Left hindlimb (tissue), 1 donor: ENCODE data around the gene LRR1.
"Not testable (repeated sequence)": the region's sequence is repeated elsewhere in the genome, so short reads cannot be mapped to it uniquely, and the experiment has no call there.

Experiments used
- DNase-seq: peaks from one replicate; pipeline ENCODE4 v3.0.0-alpha.2; 2018

LRR1 gene

DNA sequence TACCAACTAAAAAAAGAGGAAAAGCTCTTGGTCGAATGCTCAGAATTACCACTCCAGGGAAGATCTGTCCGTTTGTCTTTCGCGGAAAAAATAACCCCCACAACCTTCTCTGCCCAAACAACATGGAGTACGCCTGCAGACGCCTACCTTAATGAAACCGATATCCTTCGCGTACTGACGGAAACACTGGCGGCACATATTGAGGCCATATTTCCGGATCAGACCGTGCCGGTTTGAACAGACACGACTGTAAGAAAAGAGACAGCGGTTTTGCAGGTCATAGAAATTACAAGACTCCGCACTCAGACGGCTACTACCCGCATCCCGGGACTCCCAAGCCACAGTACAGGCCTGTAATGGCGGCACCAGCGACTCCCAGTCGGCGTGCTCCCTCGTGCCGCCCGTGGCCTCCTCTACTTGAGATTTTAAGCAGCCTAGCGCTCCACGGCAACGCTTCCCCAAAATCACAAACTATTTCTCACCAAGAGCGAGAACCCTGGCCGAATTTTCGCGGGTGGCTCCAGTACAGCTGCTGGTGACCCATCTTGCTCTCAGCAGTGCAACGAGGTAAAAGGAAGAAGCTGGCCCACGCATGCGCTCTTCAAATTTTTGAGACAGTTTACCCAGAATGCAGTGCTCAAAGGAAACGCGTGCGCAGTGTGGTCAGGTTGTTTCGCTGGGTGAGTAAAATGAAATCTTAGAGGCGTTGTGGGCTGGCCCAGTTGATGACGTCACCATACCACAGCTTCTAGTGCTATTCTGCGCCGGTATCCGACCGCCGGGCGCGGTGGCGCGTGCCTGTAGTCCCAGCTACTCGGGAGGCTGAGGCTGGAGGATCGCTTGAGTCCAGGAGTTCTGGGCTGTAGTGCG is 12.7 kb upstream of the LRR1 start, which contains the start of gene RPS29:
Gene RPS29, minus strand, starts transcription at position 578 of the 870 bp plus-strand sequence. Its CDS starts 34 bp downstream, at position 544.
- peak; percentile 99 for DNase-seq

DNA sequence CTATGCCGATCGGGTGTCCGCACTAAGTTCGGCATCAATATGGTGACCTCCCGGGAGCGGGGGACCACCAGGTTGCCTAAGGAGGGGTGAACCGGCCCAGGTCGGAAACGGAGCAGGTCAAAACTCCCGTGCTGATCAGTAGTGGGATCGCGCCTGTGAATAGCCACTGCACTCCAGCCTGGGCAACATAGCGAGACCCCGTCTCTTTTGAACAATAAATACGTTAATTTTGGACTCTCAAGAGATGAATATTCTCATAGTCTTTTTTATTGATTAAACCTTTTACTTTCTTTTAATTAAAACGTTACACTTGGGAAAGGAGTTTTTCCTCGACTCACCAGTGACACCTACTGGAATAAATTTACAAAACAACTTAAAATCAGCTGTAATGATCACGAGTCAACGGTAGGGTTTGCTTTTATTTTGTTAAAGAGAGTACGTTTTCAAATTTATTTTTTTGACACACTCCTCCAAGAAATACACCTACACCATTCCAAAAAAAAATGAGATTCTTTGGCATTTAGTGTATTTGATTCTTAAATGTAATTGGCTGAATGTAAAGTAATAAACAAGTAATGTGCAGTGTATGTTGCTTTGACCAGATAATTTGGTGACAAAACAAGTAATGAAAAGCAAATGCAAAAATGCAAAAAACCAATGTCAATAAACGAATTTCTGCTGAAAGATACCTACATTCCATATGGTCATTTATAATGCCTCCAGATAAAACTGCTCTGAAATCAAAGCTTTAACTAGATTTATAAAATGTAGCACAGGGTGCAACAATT is 11.9 kb upstream of the LRR1 start:
- no peak for DNase-seq

DNA sequence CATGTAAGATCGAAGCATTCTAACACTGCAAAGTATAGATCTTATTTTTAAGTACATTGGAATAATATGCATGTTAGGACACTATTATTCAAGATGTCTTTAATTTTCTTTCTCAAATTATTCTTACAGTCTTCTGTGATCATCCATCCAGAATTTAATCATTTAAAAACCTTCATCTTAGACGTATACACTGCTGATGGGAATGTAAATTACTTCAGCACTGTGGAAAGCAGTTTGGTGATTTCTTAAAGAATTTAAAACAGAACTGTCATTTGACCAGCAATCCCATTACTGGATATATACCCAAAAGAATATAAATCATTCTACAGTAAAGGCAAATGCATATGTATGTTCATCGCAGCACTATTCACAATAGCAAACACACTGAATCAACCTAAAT is 9.4 kb upstream of the LRR1 start:
- DNase-seq, result no peak

DNA sequence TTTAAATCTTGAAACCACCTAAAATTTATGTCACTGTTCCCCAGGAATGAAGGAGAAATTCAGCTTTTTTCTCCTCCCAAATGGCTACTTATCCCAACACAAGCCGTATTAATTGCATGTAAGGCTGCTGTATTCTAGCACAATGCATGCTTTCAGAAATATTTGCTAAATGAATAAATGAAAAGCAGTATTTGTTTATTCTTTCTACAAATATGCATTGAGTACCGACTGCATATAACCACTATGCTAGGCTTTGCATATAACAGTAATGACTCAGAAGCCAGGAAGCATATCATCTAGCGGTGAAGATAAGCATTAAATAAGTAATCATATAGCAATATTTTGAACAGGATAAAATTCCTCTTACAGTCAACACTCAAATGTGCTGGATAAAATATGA is 5.7 kb upstream of the LRR1 start:
- DNase-seq, result no peak

DNA sequence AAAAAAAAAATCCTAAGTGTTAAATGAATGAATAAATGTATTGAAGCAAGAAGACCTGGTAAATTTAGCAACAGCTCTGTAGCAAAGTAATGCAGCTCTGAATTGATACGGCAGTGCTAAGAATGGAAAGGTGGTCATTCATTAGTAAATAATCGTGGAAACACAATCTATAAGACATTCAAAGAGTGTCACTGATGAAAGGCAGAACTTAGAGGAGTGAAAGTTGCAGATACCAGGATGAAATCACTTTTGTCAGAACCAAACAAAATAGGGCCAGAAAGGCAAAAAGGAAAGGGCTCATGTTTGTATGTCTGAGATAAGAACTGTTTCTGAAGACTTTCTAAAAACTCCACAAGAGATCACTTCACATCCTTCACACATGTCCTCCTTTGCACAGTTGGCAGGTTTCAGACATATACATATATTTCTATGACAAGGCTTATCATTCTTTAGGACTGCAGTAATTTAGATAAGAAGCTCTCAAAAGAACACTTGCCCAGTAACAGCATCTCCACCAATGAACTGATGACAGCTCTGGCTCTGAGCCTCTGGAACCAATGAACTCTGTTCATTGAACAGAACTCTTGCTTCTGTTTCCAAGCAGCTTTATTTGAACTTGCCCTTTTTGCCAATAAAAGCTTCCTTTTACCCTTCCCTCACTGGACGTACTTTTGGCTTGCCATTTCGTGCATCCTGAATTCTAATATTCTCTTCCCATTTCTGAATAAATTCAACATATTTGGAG is 4.2 kb upstream of the LRR1 start:
- DNase-seq, result no peak

DNA sequence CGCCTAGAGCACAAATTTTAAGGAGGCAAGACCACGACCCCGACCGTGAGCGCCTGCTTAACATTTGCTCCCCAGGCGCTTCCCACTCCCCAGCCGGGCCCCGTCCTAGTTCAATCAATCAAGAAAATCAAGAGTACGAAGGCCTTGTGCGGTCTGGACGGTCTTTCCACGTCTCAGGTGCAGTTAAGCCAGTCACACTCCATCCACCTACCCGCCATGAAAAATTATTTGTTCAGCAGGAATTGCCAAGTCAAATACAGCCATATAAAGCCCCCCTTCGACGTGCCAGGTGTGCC is 603 bp upstream of the LRR1 start:
- DNase-seq, result no peak

DNA sequence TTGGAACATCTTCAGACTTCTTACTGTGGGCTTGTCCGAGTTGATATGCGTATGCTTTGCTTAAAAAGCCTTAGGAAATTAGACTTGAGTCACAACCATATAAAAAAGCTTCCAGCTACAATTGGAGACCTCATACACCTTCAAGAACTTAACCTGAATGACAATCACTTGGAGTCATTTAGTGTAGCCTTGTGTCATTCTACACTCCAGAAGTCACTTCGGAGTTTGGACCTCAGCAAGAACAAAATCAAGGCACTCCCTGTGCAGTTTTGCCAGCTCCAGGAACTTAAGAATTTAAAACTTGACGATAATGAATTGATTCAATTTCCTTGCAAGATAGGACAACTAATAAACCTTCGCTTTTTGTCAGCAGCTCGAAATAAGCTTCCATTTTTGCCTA is 8.8 kb downstream of the LRR1 start:
- DNase-seq, result no peak

DNA sequence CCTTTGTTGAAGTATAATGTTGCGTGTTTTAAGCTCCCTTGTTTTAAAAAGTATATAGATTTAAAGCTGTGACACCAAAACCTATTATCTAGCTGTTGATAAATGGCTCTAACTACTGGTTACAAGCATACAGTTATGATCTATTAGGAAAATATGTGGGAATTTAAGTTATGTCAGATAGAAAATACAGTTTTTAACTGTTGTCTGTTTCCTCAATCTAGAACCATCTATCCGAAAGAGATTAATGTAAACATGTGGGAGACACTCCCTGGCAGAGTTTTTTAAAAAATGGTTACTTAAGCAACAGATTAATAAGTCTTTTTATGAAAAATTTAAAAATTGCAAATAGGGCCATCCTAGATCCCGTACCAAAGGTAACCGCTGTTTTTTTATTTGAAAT is 13.5 kb downstream of the LRR1 start:
- no peak for DNase-seq

DNA sequence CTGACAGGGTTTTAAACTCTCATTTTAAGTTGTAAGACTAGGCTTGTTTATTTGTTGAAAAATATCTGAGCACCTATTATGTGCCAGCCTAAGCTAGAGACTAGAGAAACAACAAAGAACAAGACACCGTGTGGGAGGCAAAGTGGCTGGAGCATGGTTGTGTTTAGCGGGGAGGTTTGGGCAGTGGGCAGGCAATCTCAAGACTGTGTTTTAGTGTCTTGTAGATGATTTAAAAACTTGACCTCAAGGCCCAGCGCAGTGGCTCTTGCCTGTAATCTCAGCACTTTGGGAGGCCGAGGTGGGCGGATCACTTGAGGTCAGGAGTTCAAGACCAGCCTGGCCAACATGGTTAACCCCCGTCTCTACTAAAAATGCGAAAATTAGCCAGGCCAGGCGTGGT is 13.9 kb downstream of the LRR1 start:
- no peak for DNase-seq

DNA sequence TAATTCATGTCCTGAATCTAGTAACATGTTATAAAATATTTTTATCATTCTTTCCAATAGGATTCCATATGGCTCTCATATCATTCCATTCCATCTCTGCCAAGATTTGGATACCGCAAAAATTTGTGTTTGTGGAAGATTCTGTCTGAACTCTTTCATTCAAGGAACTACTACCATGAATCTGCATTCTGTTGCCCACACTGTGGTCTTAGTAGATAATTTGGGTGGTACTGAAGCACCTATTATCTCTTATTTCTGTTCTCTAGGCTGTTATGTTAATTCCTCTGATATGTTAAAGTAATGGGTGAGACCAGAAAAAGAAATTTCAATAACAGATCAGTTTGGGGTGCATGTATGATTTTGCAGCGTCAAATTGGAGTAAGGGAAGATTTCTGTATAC is 15.5 kb downstream of the LRR1 start:
- DNase-seq, result no peak

DNA sequence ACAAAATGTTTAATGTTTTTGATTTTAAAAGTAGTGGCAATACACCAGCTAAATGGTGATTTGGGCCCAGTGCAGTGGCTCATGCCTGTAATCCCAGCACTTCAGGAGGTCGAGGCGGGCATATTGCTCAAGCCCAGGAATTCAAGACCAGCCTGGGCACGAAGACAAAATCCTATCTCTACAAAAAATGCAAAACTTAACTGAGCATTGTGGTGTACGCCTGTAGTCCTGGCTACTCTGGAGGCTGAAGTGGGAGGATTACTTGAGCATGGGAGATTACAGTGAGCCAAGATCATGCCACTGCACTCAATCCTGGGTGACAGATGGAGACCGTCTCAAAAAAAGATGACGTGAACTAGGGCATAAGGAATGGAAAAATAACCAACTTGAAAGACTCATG is 17.0 kb downstream of the LRR1 start:
- no peak for DNase-seq

DNA sequence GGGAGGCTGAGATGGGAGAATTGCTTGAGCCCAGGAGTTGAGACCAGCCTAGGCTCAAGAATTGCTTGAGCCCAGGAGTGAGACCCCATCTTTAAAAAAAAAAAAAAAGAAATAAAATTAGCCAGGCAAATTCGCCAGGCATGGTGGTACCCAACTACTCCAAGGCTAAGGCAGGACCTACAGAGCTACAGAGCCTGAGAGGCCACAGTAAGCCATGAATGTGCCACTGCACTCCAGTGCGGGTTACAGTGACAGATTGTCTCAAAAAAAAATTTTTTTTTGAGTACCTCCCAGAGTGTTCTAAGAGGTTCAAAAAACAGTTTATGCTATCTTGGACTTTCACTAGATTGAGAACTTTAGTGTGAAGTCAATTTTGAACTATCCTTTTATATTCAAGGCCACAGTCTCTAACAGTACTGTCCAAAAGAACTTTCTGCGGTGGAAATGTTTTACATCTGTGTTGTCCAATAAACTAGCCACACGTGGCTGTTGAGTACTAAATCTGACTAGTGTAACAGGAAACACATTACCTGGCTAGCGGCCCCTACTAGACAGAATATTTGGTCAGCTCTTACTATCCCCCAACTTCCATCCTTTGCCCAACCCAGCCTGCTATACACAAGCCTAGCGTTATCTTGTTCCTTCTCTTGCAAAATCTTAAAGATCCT is 19.2 kb downstream of the LRR1 start:
- DNase-seq, result no peak

DNA sequence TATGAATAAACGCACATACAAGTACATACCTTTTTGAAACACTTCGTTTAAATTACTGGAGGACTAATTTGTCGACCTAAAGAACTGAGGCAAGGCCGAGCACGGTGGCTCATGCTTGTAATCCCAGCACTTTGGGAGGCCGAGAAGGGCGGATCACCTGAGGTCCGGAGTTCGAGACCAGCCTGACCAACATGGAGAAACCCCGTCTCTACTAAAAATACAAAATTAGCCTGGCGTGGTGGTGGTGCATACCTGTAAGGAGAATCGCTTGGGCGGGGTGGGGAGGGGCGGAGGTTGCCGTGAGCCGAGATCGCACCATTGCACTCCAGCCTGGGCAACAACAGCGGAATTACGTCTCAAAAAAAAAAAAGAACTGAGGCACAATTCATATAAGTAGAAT is 20.5 kb downstream of the LRR1 start:
- not testable (repeated sequence) for DNase-seq

DNA sequence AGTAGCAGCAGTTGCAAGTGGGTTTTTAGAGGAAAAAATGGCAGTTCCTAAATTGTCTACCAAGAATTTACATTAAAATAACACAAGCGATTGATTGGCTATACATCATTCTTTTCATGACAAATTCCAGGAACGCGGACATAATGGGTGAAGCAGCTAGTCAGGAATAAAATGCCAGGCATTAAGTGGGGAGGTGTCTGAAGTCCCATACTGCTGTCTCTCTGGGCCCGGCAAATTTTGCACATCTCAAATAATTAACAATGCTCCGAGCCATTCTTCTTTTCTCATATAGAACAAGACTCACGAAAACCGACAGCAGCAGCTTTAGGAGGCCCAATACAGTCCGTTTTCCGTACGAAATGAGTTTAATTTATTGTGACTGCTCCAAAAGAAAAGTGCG is 21.0 kb downstream of the LRR1 start:
- no peak for DNase-seq

DNA sequence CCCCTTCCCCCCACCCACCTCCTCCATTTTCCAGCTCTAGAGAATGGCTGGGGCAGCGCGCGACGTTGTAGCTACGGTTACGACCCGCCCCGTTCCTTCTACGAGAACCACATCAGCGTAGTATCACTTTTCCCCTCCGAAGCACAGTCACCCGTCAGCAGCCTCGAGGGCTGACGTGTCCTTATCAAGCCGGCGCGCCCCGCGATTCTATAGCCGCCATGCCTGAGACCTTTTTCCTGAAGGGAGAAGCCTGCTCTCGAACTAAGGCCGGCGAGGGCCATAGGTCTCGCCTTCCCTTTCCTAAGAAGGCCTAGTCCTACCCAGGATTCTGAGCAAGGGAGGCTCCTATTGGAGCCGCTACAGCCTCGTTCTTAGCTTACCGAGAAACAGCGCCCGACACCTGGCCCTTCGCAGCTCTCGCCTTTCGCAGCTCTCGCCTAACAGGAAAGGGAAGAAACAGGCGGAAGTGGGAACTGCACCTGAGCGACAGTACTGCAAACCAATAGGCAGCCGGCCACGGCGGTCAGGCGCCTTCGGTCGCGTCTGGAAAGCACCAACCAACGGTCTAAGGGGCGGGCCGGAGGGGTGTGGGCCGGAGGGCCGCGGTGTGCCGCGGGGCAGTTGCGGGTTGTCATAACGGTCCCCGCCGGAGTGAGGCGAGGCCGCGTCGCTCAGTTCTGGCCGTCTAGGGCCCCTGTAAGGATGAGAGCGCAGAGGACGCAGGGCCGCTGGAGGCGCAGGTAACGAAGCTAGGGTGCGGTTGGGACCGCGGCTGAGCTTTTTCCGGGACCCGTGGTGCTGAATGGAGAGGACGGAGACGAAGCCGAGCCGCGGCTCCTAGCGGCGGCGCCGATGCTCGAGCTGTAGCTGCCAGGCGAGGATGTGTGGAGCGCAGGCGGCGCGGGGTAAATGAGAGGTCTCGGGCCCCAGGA is 21.7 kb downstream of the LRR1 start, which contains the start of the genes MGAT2 and RPL36AL:
Gene MGAT2, plus strand, starts transcription at position 618 of the 932 bp plus-strand sequence. CDS start 470 bp downstream, outside the sequence.
Gene RPL36AL, minus strand, starts transcription at position 445 of the 932 bp plus-strand sequence. CDS start 1,522 bp downstream, outside the sequence.
- DNase-seq, result peak; percentile 98

DNA sequence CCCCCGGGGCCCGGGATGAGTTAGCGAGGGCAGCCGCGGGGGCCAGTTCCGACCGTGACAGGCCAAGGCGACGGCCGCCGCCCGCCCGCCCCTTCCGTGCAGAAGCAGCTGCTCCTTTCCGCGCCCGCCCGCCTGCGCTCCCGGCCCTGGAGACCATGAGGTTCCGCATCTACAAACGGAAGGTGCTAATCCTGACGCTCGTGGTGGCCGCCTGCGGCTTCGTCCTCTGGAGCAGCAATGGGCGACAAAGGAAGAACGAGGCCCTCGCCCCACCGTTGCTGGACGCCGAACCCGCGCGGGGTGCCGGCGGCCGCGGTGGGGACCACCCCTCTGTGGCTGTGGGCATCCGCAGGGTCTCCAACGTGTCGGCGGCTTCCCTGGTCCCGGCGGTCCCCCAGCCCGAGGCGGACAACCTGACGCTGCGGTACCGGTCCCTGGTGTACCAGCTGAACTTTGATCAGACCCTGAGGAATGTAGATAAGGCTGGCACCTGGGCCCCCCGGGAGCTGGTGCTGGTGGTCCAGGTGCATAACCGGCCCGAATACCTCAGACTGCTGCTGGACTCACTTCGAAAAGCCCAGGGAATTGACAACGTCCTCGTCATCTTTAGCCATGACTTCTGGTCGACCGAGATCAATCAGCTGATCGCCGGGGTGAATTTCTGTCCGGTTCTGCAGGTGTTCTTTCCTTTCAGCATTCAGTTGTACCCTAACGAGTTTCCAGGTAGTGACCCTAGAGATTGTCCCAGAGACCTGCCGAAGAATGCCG is 22.6 kb downstream of the LRR1 start:
- DNase-seq, result peak; percentile 77

DNA sequence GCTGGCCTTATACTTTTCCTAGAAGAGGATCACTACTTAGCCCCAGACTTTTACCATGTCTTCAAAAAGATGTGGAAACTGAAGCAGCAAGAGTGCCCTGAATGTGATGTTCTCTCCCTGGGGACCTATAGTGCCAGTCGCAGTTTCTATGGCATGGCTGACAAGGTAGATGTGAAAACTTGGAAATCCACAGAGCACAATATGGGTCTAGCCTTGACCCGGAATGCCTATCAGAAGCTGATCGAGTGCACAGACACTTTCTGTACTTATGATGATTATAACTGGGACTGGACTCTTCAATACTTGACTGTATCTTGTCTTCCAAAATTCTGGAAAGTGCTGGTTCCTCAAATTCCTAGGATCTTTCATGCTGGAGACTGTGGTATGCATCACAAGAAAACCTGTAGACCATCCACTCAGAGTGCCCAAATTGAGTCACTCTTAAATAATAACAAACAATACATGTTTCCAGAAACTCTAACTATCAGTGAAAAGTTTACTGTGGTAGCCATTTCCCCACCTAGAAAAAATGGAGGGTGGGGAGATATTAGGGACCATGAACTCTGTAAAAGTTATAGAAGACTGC is 23.4 kb downstream of the LRR1 start:
- no peak for DNase-seq

DNA sequence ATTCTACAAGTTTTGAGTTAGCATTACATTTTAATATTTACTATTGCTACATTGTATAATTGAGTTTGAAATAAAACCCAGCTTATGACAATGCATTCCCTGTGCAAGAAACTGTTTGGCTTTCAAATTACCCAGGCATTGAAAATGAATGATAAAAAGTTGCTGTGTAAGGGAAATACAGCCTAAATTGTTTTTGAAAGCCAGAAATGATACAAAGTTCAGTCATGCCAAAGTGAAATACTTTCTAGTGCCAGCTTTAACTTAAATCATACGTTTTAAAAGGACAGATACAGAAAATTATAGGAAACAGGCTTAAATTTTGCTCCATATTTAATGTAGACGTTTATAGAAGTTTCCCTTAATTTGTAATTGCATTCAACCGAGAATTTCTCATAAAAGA is 24.6 kb downstream of the LRR1 start:
- no peak for DNase-seq

DNA sequence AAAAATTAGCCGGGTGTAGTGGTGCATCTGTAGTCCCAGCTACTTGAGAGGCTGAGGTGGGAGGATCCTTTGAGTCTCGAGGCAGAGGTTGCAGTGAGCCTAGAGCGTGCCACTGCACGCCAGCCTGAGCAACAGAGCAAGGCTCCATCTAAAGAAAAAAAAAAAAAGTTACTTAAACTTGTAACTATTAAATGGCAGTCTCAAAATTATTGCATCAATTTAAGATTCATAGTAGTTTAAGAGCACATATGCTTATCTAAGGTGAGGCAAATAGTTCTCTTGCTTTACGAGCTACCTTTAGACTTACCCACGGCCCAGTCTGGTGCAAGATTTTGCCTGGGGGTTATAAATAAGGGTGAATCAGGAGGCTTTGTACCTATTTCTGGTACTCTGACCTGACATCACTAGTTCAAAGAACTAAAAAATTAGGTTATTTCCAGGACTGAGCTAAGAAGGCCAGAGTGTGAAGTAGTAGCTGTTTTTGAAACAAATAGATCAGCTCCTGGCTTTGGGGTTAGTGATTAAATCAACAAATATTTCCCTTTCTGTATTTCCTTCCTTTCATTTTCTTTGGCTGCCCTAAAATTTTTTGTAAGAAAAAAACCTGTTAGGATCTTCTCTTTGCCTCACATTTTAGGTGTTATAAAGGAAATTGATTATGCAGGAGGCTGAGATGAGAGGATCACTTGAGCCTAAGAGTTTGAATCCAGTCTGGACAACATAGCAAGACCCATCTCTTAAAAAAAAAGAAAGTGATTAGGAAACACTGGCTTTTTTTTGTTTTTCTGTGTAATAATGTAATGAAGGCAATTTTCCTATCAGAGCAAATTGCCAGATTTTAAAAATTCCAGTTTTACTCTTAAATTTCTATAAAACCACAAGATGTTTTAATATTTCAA is 25.4 kb downstream of the LRR1 start:
- DNase-seq, result no peak
